HepG2 (cell line): Measurements from ENCODE around the gene BCL7A. TPM values are rescaled to one million over a fixed set of nuclear protein-coding genes. Genes with fewer than 3 reads are reported as not detected.

Experiments
- ATAC-seq: fragments of 200-7000 bp; cut with Tn5 transposase; 3 replicates; pipeline ENCODE4 v1.9.1; 2020; ENCODE audit warnings: mild to moderate bottlenecking, moderate library complexity
- BruUV-seq: library from RNA; stranded (reverse); fragments of 400-500 nt; replicated peaks from 2 replicates; lab custom pipeline; 2021; lab: Mats Ljungman, UMichigan
- CTCF ChIA-PET: fragments of 300-600 bp; formaldehyde crosslinking; extraction: SDS; loops from one replicate; lab custom pipeline; 2021; ENCODE audit warnings: low total read pairs, inconsistent platforms, low intra/inter-chr PET ratio; lab: Yijun Ruan, JAX
- POLR2A ChIA-PET: fragments of 350-600 bp; sonication (Branson Sonifier 250); formaldehyde crosslinking; loops from one replicate; lab custom pipeline; 2020; ENCODE audit warnings: antibody characterized with exemption, inconsistent platforms; lab: Yijun Ruan, JAX
- DNase-seq: peaks from one replicate; pipeline ENCODE4 v3.0.0-alpha.2; 2015; ENCODE audit warnings: low spot score
- FAIRE-seq: peaks from 3 replicates; lab custom pipeline; 2011; peaks lifted over from hg19 to GRCh38; lab: Jason Lieb, UNC
- H2AFZ ChIP-seq: one replicate; pipeline ENCODE4 v1.6.1; 2011; ENCODE audit warnings: low read length, inconsistent platforms
- H3K27ac ChIP-seq: fragments of 300-600 bp; 3 replicates; pipeline ENCODE4 v1.8.0; 2011; ENCODE audit warnings: mixed run types, mild to moderate bottlenecking, mixed read lengths, low read length, inconsistent platforms; ENCODE audit not compliant: insufficient read depth; ENCODE audit errors: extremely low read length
- H3K27me3 ChIP-seq, 2 experiments: fragments of 200-600 bp in 1 of 2; 2 replicates in 1 of 2; 3 replicates in 1 of 2; pipeline versions ENCODE4 v1.6.0 to v1.8.0; 2011; ENCODE audit warnings: low read length in 2 of 2, mild to moderate bottlenecking in 2 of 2, moderate library complexity in 2 of 2, inconsistent platforms in 1 of 2; ENCODE audit not compliant: insufficient read depth in 2 of 2, control insufficient read depth in 1 of 2
- H3K36me3 ChIP-seq, 2 experiments: fragments of 200-600 bp in 1 of 2; replicated peaks in 1 of 2; 2 replicates in 1 of 2; 3 replicates in 1 of 2; pipeline versions ENCODE4 v1.5.1 to v1.8.0; 2011; ENCODE audit warnings: low read length in 2 of 2, inconsistent platforms in 1 of 2; ENCODE audit not compliant: insufficient read depth in 2 of 2, control insufficient read depth in 1 of 2
- H3K4me1 ChIP-seq: 2 replicates; pipeline ENCODE4 v1.5.1; 2012; ENCODE audit warnings: low read length, inconsistent platforms; ENCODE audit not compliant: insufficient read depth
- H3K4me2 ChIP-seq: 2 replicates; pipeline ENCODE4 v1.6.0; 2011; ENCODE audit warnings: low read depth, low read length, inconsistent platforms
- H3K4me3 ChIP-seq, 3 experiments: fragments of 200-600 bp in 1 of 3; sonication (generic), shearing (Covaris generic) in 1 of 3; replicated peaks in 1 of 3; 2 replicates each; pipeline ENCODE4 v1.5.1; 2011 to 2016; ENCODE audit warnings: low read length in 3 of 3, inconsistent platforms in 2 of 3, low read depth in 2 of 3, mild to moderate bottlenecking in 2 of 3, control low read depth in 1 of 3, mixed read lengths in 1 of 3; ENCODE audit not compliant: insufficient read depth in 1 of 3
- H3K79me2 ChIP-seq: one replicate; pipeline ENCODE4 v1.6.1; 2011; ENCODE audit warnings: low read length, inconsistent platforms; ENCODE audit not compliant: insufficient read depth
- H3K9ac ChIP-seq: 2 replicates; pipeline ENCODE4 v1.6.0; 2011; ENCODE audit warnings: mild to moderate bottlenecking, low read depth, low read length, inconsistent platforms; ENCODE audit not compliant: insufficient read depth
- H3K9me3 ChIP-seq: 2 replicates; pipeline ENCODE4 v1.5.1; 2012; ENCODE audit warnings: mild to moderate bottlenecking, low read length
- H4K20me1 ChIP-seq: 2 replicates; pipeline ENCODE4 v1.6.0; 2011; ENCODE audit warnings: inconsistent platforms, mild to moderate bottlenecking, low read length, moderate library complexity; ENCODE audit not compliant: insufficient read depth
- CEBPB ChIP-seq: IDR thresholded peaks from 2 replicates; pipeline ENCODE4 v1.6.1; 2011; ENCODE audit warnings: low read depth, low read length, improper control_type of control experiment, borderline replicate concordance
- HNRNPUL1 ChIP-seq: fragments of 200-400 bp; formaldehyde crosslinking; IDR thresholded peaks from 2 replicates; pipeline ENCODE4 v1.6.1; 2017; ENCODE audit warnings: low read depth, mild to moderate bottlenecking, low read length, moderate library complexity
- KLF9 ChIP-seq: IDR thresholded peaks from 2 replicates; pipeline ENCODE4 v1.6.1; 2016; ENCODE audit warnings: low read depth
- THAP7 ChIP-seq: sonication (generic); formaldehyde crosslinking; IDR thresholded peaks from 2 replicates; pipeline ENCODE4 v1.8.1; 2023; ENCODE audit warnings: mild to moderate bottlenecking, missing genetic modification reagents
- ZBTB20 ChIP-seq: sonication (generic); formaldehyde crosslinking; IDR thresholded peaks from 2 replicates; pipeline ENCODE4 v1.8.1; 2023; ENCODE audit warnings: missing genetic modification reagents, low read depth, mild to moderate bottlenecking, borderline replicate concordance
- ZFAT ChIP-seq: sonication (generic); formaldehyde crosslinking; conservative IDR thresholded peaks from 2 replicates; pipeline ENCODE4 v1.8.1; 2023; ENCODE audit warnings: missing genetic modification reagents, inconsistent platforms
- ZFP36L2 ChIP-seq: sonication (generic); formaldehyde crosslinking; IDR thresholded peaks from 2 replicates; pipeline ENCODE4 v1.4.0; 2020; ENCODE audit warnings: missing genetic modification reagents
- ZFP91 ChIP-seq: sonication (generic); formaldehyde crosslinking; IDR thresholded peaks from 2 replicates; pipeline ENCODE4 v1.9.0; 2022; ENCODE audit warnings: missing genetic modification reagents, mild to moderate bottlenecking, borderline replicate concordance
- ZMAT3 ChIP-seq: sonication (generic); formaldehyde crosslinking; conservative IDR thresholded peaks from 2 replicates; pipeline ENCODE4 v1.7.0; 2021; ENCODE audit warnings: missing genetic modification reagents
- ZMYM2 ChIP-seq: sonication (generic); formaldehyde crosslinking; IDR thresholded peaks from 2 replicates; pipeline ENCODE4 v1.8.0; 2022; ENCODE audit warnings: mild to moderate bottlenecking, missing genetic modification reagents
- ZNF224 ChIP-seq: sonication (generic); formaldehyde crosslinking; IDR thresholded peaks from 2 replicates; pipeline ENCODE4 v1.5.0; 2020; ENCODE audit warnings: mild to moderate bottlenecking, missing genetic modification reagents
- ZNF350 ChIP-seq: sonication (generic); formaldehyde crosslinking; IDR thresholded peaks from 2 replicates; pipeline ENCODE4 v1.4.0; 2020; ENCODE audit warnings: mild to moderate bottlenecking, low read depth, missing genetic modification reagents, borderline replicate concordance
- ZNF678 ChIP-seq: sonication (generic); formaldehyde crosslinking; IDR thresholded peaks from 2 replicates; pipeline ENCODE4 v1.4.0; 2020; ENCODE audit warnings: mild to moderate bottlenecking, missing genetic modification reagents
- ZNF788 ChIP-seq: sonication (generic); formaldehyde crosslinking; IDR thresholded peaks from 2 replicates; pipeline ENCODE4 v1.5.0; 2020; ENCODE audit warnings: mild to moderate bottlenecking, missing genetic modification reagents, borderline replicate concordance
- WGBS: methylation state at CpG from one replicate; pipeline ENCODE4 v1.1.6; 2017; ENCODE audit warnings: low lambda C conversion rate; 5-methylcytosine and 5-hydroxymethylcytosine counted together
- in situ Hi-C: cut with HindIII; loops from 2 replicates; pipeline ENCODE4 v1.10.0; 2017; ENCODE audit warnings: low pct_unique_long_range_greater_than_20kb; ENCODE audit not compliant: extremely low pct_ligation_motif_present
- intact Hi-C: fragments of 100-400 bp; cut with micrococcal nuclease; formaldehyde crosslinking; loops from one replicate; pipeline ENCODE4 v1.10.0; 2022; ENCODE audit not compliant: unreplicated experiment
- polyA plus RNA-seq, 8 experiments: library from polyadenylated mRNA; depleted of rRNA in 3 of 8; stranded (reverse) in 7 of 8; unstranded in 1 of 8; fragments of >200 nt; fragmentation: Illumina TruSeq in 4 of 8; extraction: Trizol in 4 of 8; gene quantifications; 2 replicates each; pipeline versions ENCODE4 v1.2.1 to v1.2.3, GENCODE V29; 2011 to 2016; ENCODE audit warnings: low read depth in 4 of 8, missing spikeins in 1 of 8, mixed read lengths in 1 of 8; ENCODE audit not compliant: insufficient read depth in 1 of 8
- total RNA-seq, 5 experiments: library from RNA; depleted of rRNA; stranded (reverse); fragments of >200 nt; fragmentation: Illumina TruSeq; extraction: Trizol; gene quantifications; 2 replicates each; pipeline ENCODE4 v1.2.3, GENCODE V29; 2016; ENCODE audit warnings: low read depth in 1 of 5
- TF ChIP-seq, protein P1 (sequence below): fragments of 450-650 bp; IDR thresholded peaks from 2 replicates; pipeline ENCODE4 v1.6.1; 2017
- TF ChIP-seq, protein P2 (sequence below): IDR thresholded peaks from 2 replicates; pipeline ENCODE4 v1.6.1; 2016; ENCODE audit warnings: missing biosample characterization, missing genetic modification reagents, low read depth

BCL7A gene
- total and polyA plus RNA-seq, 2 of the 13 experiments (the other 11 are each of a cell fraction or from before 2014, with no cell fraction given) = 4.1 to 6.2 TPM

GRCh38 chr12:122043476-122043875, 21.8 kb downstream of the BCL7A start (continued):
- TF ChIP-seq ZMAT3 (CRISPR knock-in tag) (no peak), ZNF678 (CRISPR knock-in tag) (no peak), ZNF224 (no peak), ZNF788 (CRISPR knock-in tag) (no peak), HNRNPUL1 (no peak), ZMYM2 (CRISPR knock-in tag) (no peak), KLF9 (CRISPR knock-in tag) (no peak)
- TF ChIP-seq, all 625 proteins: peak for 0

DNA sequence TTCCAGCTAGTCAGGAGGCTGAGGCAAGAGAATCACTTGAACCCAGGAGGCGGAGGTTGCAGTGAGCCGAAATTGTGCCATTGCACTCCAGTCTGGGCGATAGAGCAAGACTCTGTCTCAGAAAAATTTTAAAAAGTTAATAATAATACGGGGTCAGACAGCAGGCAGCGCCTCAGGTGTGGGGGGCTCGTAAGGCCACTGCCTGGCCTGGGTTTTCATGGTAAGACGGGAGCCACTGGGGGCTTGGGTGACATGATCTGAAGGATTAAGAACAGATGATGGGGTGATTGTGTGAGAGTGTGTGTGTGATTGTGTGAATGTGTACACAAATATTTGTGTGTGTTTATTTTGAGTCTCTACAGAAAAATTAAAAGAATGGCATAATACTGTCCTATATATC, 23.6 kb downstream of the BCL7A start:
- 97% methylated on average over 7 of the region's 7 CpGs for WGBS
- TF ChIP-seq CEBPB (no peak), ZFP36L2 (CRISPR knock-in tag) (no peak), THAP7 (CRISPR knock-in tag) (no peak), ZBTB20 (CRISPR knock-in tag) (no peak), ZFAT (no peak), ZNF350 (CRISPR knock-in tag) (no peak), ZFP91 (no peak), ZNF788 (CRISPR knock-in tag) (no peak)
- TF ChIP-seq, protein P1, sequence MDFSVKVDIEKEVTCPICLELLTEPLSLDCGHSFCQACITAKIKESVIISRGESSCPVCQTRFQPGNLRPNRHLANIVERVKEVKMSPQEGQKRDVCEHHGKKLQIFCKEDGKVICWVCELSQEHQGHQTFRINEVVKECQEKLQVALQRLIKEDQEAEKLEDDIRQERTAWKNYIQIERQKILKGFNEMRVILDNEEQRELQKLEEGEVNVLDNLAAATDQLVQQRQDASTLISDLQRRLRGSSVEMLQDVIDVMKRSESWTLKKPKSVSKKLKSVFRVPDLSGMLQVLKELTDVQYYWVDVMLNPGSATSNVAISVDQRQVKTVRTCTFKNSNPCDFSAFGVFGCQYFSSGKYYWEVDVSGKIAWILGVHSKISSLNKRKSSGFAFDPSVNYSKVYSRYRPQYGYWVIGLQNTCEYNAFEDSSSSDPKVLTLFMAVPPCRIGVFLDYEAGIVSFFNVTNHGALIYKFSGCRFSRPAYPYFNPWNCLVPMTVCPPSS = no peak
- TF ChIP-seq, protein P2, sequence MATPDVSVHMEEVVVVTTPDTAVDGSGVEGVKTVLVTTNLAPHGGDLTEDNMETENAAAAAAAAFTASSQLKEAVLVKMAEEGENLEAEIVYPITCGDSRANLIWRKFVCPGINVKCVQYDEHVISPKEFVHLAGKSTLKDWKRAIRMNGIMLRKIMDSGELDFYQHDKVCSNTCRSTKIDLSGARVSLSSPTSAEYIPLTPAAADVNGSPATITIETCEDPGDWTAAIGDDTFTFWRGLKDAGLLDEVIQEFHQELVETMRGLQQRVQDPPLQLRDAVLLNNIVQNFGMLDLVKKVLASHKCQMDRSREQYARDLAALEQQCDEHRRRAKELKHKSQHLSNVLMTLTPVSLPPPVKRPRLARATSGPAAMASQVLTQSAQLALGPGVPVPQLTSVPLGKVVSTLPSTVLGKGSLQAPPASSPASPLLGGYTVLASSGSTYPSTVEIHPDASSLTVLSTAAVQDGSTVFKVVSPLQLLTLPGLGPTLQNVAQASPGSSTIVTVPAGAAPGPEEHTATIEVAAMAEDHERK (CRISPR knock-in tag) = no peak

More for the DNA sequence above, 23.6 kb downstream of the BCL7A start:
- ChIA-PET POLR2A (no interaction called here), CTCF (no interaction called here)
- FAIRE-seq (no peak), ATAC-seq (no peak), DNase-seq (no peak)
- Histone ChIP-seq H3K9me3 (no peaks in the 10 kb centered on the region), H3K9ac (no peak overlapping the region), H3K27me3 (no peaks in the 10 kb centered on the region; a peak in 1 of 5 replicates), H2AFZ (no peak overlapping the region), H3K36me3 (peaks cover 3 to 9% of the 10 kb centered on the region in 2 experiments; a peak in 4 of 5 replicates), H3K4me1 (peaks cover 18% of the 10 kb centered on the region), H3K27ac (no peak overlapping the region), H4K20me1 (no peaks in the 10 kb centered on the region), H3K4me3 (no peak overlapping the region), H3K79me2 (no peaks in the 10 kb centered on the region), H3K4me2 (no peak overlapping the region)
- no TSS peak for BruUV-seq
- in situ Hi-C loops = no loop called here
- intact Hi-C loops = no loop called here
